Measurements from ENCODE around the gene TTC29.

- TF ChIP-seq CTCF (IDR thresholded peaks at IDR 0.05; ENCODE audit: low read length) (no peak), EZH2phosphoT487 (IDR thresholded peaks at IDR 0.05; ENCODE audit: low read length) (no peak), EZH2 (optimal IDR thresholded peaks at IDR 0.05; ENCODE audit: low read depth, low read length) (no peak)
Observed at GRCh38 chr4:146834263-146835034, 111.2 kb downstream of the TTC29 start.

Data from MM.1S (cell line).